Stimulated activated CD4-positive, alpha-beta T cell treated with anti-CD3 and anti-CD28 coated beads, Interleukin-12 subunit alpha, Interleukin-12 subunit beta, amount 100 ng/mL, for 24 hours (primary cell): ENCODE results near the gene ZNF35.
A peak's percentile ranks its signal among the peaks of the same experiment; 100 is the strongest.

Experiments used
- DNase-seq, 2 experiments: peaks; one replicate each; pipeline ENCODE4 v3.0.0-alpha.2; 2020; ENCODE audit warnings: low read depth in 2 of 2

The ZNF35 gene

DNA sequence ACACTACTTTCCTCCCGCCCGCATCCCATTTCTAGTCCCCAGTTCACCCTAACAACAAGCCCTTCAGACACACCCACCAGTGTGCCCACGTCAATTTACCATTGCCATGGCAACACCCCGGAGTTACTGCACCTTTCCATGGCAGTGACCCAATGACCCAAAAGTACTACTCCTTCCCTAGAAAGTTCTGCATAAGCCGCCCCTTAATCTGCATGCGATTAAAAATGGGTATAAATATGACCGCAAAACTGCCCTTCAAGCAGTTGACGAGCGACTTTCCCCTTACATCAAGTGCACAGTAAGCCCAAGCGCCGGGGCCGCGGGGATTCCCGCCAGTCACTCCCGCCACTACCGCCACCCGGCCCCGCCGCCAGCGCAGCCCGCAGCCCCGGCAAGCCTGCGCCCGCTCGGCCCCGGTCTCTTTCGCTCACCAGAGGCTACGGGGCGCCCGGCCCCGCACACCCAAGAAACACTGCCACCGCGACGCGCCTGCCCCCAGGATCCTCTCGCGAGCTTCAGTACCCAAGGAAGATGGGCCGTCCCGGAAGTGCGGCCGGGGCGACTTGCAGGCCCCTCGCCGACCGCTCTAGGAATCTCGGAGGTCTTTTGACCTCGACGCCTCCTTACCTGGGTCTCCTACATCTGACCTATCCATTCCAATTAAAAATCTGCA, 36.7 kb downstream of the ZNF35 start:
- DNase-seq: peak; percentile 34 to 35

DNA sequence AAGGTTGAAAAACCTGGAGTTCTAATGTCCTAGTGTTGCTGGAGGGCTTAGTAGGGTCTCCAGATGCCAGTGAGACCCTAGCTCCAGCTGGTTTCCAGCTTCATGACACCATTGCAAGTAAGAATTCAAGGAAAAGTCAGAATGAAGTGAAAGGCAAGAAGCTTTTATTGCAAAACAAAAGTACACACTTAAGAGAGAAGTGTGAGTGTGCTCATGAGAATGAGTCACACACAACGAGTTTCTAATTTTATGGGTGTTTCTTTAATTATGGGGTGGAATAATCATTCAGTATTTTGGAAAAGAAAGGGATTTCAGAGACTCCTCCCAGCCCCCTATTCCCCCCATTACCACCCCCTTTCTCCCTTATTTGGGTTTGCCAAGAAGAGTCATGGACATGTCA, 39.4 kb downstream of the ZNF35 start:
- no peak for DNase-seq
